Kidney (tissue), 14 donors: ENCODE measurements around the gene SERPINA3. TPM values are rescaled to one million over a fixed set of nuclear protein-coding genes. Genes with fewer than 3 reads are reported as not detected.

Source experiments
- DNase-seq, 5 donors: peaks; one replicate each; pipeline ENCODE4 v3.0.0-alpha.2; 2013 to 2020
- FAIRE-seq: peaks from 2 replicates; lab custom pipeline; 2012; peaks lifted over from hg19 to GRCh38; lab: Jason Lieb, UNC
- H3K27ac ChIP-seq, 2 donors: one replicate each; pipeline ENCODE4 v1.7.0; 2013; ENCODE audit warnings: low read depth in 2 of 2, low read length in 2 of 2, inconsistent platforms in 1 of 2
- H3K27me3 ChIP-seq: one replicate; pipeline ENCODE4 v1.7.1; 2013; ENCODE audit warnings: low read length, inconsistent platforms; ENCODE audit not compliant: control insufficient read depth, insufficient read depth
- H3K36me3 ChIP-seq, 3 donors: one replicate each; pipeline versions ENCODE4 v1.7.0 to v1.7.1; 2013; ENCODE audit warnings: low read length in 3 of 3, control low read depth in 1 of 3, inconsistent platforms in 1 of 3; ENCODE audit not compliant: insufficient read depth in 3 of 3, control insufficient read depth in 2 of 3
- H3K4me1 ChIP-seq, 3 donors: one replicate each; pipeline versions ENCODE4 v1.7.0 to v1.7.1; 2013; ENCODE audit warnings: low read length in 3 of 3, inconsistent platforms in 1 of 3, low read depth in 1 of 3; ENCODE audit not compliant: control insufficient read depth in 2 of 3, insufficient read depth in 2 of 3
- H3K4me3 ChIP-seq, 3 donors: one replicate each; pipeline versions ENCODE4 v1.7.0 to v1.8.1; 2013; ENCODE audit warnings: low read length in 3 of 3, control low read depth in 1 of 3, inconsistent platforms in 1 of 3
- H3K9ac ChIP-seq, 3 donors: one replicate each; pipeline versions ENCODE4 v1.7.0 to v1.7.1; 2013; ENCODE audit warnings: low read length in 3 of 3, control low read depth in 1 of 3, inconsistent platforms in 1 of 3
- H3K9me3 ChIP-seq, 3 donors: one replicate each; pipeline versions ENCODE4 v1.7.0 to v1.7.1; 2013; ENCODE audit warnings: low read length in 3 of 3, control low read depth in 1 of 3, inconsistent platforms in 1 of 3; ENCODE audit not compliant: control insufficient read depth in 2 of 3, insufficient read depth in 1 of 3
- CTCF ChIP-seq: IDR thresholded peaks from 3 replicates; pipeline ENCODE4 v1.5.1; 2012; ENCODE audit warnings: mild to moderate bottlenecking, moderate library complexity, borderline replicate concordance; ENCODE audit not compliant: insufficient read depth; ENCODE audit errors: extremely low read depth
- intact Hi-C: fragments of 100-400 bp; cut with DNase I; formaldehyde crosslinking; loops from one replicate; pipeline ENCODE4 v1.11.1; 2022
- polyA plus RNA-seq: library from polyadenylated mRNA; stranded (reverse); fragments of 350-450 nt; fragmentation: Illumina TruSeq; extraction: RNeasy Lipid Tissue Mini Kit (QIAGEN cat#74804); gene quantifications from one replicate; pipeline ENCODE4 v1.2.3, GENCODE V29; 2014; ENCODE audit warnings: low read depth, low replicate concordance; ENCODE audit not compliant: insufficient read depth
- total RNA-seq: library from RNA; stranded (reverse); fragmentation: NEBNext Ultra II Directional; extraction: Animal tissue kit (Norgen Biotek cat#: 25700); gene quantifications from one replicate; pipeline ENCODE4 v1.2.1, GENCODE V29; 2021
- donor health status: control.
- donor health status: control.
- donor health status: control.
- donor health status: control.
- donor health status: control.
- donor health status: DM: yes; HTN: yes; CAD: no.
- donor health status: Normal renal cell carcinoma (clear cell type).

Gene SERPINA3
- total and polyA plus RNA-seq, 2 donors from 2014 or later, result 786 to 1,762 TPM

- Histone ChIP-seq H3K4me1 (peaks cover 0 to 7% (median 0%) of the 10 kb centered on the region in 3 donors), H3K27ac (no peak overlapping the region), H3K4me3 (no peak overlapping the region), H3K9ac (no peak overlapping the region), H3K9me3 (no peaks in the 10 kb centered on the region), H3K27me3 (no peaks in the 10 kb centered on the region), H3K36me3 (no peaks in the 10 kb centered on the region)
- intact Hi-C loops, result no loop called here
- no peak for TF ChIP-seq CTCF
- DNase-seq (peak in 1 of 5 donors; percentile 23), FAIRE-seq (no peak)
These were observed 41.8 kb upstream of the SERPINA3 start for GRCh38 chr14:94570440-94570839.

DNA sequence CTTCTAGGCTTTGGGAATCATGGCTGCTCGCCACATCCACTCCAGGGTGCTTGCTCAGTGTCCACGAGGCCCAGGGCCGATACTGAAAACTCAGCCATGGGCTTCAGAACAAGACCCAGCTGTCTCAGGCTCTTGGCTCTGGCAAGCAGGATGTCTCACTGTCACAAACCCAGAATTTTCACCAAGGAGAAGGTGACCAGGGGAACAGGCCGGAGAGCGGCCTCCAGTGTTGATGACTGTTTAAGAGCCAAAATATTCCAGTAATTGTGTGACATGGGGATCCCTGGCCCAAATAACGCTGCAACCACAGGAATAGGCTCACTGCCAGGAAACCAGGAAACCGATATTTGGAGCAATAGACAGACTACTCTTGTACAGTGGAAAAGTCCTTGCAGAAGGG lies 40.8 kb upstream of the SERPINA3 start:
- DNase-seq (no peak), FAIRE-seq (no peak)
- Histone ChIP-seq H3K27me3 (no peaks in the 10 kb centered on the region), H3K27ac (peak overlapping the region in 1 of 2 donors; percentile 18), H3K9ac (no peak overlapping the region), H3K9me3 (no peaks in the 10 kb centered on the region), H3K4me1 (peaks cover 0 to 7% (median 0%) of the 10 kb centered on the region in 3 donors), H3K36me3 (no peaks in the 10 kb centered on the region), H3K4me3 (no peak overlapping the region)
- intact Hi-C loops, result no loop called here
- no peak for TF ChIP-seq CTCF

DNA sequence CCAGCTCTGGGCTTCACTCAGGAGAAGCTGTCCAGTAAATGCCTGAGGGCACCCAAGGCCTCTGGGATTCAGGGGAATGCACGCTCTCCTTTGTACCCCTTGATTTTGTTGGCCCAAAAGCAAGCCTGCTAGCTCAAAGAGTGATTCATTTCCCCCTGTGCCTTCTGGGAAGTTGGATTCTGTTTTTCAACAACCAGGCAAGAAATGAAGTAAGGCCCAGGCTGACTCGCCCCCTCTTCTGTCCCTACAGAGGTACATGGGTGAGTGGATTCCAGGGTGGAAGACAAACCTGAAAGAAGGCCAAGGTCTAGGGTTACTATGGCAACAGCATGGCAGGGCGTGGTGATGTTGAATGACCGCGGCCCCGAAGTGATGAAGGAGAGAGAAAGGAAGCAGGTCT lies 40.2 kb upstream of the SERPINA3 start:
- H3K27ac ChIP-seq, result peak overlapping the region in 1 of 2 donors; percentile 18
- intact Hi-C loops, result no loop called here
- no peaks in the 10 kb centered on the region for H3K9me3 ChIP-seq
- no peaks in the 10 kb centered on the region for H3K36me3 ChIP-seq
- H3K27me3 ChIP-seq, result no peaks in the 10 kb centered on the region
- TF ChIP-seq CTCF, result no peak
- peaks cover 0 to 7% (median 0%) of the 10 kb centered on the region in 3 donors for H3K4me1 ChIP-seq
- H3K9ac ChIP-seq, result no peak overlapping the region
- DNase-seq, result peak in 1 of 5 donors; percentile 18
- FAIRE-seq, result no peak
- H3K4me3 ChIP-seq, result no peak overlapping the region
